Astrocyte (in vitro differentiated cells and primary cell): ENCODE results near the gene RC3H1.

Source experiments
- CTCF ChIP-seq: IDR thresholded peaks from 2 replicates; pipeline ENCODE4 v1.5.1; 2011; ENCODE audit warnings: low read depth, mild to moderate bottlenecking, inconsistent platforms, low read length, moderate library complexity; ENCODE audit not compliant: insufficient read depth
- EZH2 ChIP-seq: IDR thresholded peaks from 2 replicates; pipeline ENCODE4 v1.6.1; 2012; ENCODE audit warnings: mild to moderate bottlenecking, low read length, inconsistent platforms; ENCODE audit not compliant: insufficient read depth

GRCh38 chr1:174032671-174033222, 10.6 kb upstream of the RC3H1 start:
- TF ChIP-seq CTCF (no peak), EZH2 (no peak)
